HG03439 (cell line): ENCODE measurements around the gene PIR.

Source experiments
- ATAC-seq: cut with Tn5 transposase; IDR thresholded peaks from one replicate; pipeline ENCODE4 v1.9.1; 2021; ENCODE audit warnings: mild to moderate bottlenecking, moderate library complexity; ENCODE audit not compliant: unreplicated experiment

PIR gene

DNA sequence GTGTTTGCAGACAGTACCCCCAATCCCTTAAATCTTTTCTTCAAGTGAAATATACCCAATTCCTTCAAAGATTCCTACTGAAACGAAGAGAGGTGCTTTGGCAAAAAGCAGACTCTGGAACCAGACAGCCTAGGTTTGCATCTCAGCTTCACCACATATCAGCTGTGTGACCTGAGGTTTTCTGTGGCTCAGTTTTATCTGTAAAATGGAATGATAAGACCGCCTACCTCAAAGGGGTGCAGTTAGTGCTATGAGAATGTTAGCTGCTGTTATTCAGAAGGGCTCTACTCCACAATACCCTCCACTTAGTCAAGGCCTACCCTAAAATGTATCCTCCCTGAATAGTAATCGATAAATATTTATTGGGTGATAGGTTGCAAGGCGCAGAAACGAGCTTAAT, 664 bp downstream of the PIR start:
- no peak for ATAC-seq

DNA sequence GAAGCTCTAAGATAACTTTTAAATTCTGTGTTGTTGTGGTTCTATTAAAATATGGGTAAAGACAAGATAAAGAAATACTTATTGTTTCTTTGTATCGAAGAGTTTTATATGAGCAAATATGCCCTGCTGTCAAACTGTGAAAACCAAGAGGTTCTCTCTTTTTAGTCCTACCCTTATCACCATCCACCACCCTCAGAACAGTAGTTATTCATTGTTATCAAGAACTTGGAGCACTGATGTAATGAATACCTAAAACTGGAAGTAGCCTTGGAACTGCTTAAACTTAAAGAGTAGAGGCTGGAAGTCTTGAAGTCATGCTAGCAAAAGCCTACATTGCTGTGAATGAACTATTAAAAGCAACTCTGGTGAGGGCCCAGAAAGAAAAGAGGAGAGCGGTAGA, 9.2 kb downstream of the PIR start:
- no peak for ATAC-seq

DNA sequence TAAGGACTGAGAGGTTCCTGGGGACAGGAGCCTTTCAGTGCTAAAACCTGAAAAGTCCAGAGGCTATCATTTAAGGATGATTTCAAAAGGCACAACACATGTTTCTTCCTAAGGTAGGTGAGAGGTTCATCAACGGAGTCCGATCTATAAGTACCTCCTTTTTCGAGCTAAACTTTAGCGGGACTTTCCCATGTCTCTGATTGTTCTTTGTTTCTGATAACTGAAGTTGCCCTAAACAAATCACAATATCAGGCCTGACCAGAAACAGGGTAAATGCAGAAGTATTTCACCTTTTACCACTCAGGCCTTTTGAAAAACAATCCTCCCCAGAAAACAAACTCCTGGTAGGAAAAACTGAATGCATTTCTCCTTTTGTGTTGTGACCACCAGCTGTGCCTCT, 17.6 kb downstream of the PIR start:
- no peak for ATAC-seq

DNA sequence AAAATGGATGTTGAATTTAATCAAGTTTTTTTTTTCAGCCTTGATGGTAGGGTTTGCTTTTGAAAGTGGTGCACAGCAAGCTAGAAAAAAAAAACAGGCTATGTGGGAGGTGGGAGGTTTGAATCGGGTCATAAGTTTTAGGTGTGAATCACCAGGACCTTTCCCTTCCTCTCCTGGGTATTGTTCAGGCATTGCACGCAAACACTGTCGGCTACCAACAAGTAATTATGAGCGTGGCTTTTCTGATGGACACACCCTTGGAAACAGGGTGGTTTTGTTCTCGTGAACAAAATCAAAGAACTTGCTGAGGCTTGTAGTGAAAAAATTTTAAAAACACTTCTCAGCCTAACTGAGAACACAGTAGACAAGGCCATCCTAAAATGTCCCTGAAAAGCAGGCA, 18.1 kb downstream of the PIR start:
- ATAC-seq: no peak

DNA sequence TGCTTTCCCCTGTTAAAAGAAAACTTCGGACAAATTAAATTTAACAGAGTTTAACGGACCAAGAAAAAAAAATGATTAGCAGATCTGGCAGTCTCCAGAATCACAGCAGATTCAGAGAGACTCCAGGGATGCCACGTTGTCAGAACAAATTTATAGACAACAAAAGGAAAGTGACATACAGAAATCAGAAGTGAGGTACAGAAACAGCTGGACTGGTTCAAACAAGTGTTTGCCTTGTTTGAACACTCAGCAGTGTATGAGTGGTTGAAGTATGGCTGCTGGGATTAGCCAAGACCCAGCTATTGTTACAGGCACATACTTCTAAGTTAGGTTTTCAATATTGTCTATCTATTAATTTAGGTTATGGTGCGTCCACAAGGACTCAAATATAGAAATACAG, 19.1 kb downstream of the PIR start:
- ATAC-seq: no peak

DNA sequence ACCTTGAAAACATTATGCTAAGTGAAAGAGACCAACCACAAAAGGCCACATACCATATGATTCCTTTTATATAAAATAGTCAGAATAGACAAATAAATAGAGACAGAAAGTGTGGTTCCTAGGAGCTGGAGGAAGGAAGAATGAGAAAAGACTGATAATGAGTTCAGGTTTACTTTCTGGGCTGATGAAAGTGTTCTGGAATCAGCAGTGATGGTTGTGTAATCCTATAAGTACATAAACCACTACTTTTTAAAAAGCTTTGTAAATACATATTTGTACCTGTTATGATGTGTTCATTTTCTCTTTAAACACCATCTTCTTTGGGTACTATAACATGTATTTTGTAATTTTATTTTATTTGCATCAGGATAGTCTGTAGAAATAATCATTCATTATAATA, 20.6 kb downstream of the PIR start:
- no peak for ATAC-seq

DNA sequence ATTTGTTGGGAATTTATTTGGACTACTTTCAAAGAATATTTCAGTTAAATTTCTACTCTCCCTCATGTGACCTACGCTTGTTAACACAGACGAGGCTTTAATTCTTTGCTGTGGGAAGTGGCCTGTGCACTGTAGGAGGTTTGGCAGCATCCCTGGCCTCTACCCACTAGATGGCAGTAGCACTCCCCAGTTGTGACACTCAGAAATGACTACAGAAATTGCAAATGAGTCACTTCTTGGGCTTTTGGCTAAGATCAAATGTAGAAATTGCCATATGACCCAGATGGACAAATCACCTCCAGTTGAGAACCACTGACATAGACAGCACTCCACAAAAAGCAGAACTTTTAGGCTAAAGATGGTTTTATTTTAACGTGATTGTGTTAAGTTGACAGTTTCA, 22.1 kb downstream of the PIR start:
- peak; percentile 63 for ATAC-seq

DNA sequence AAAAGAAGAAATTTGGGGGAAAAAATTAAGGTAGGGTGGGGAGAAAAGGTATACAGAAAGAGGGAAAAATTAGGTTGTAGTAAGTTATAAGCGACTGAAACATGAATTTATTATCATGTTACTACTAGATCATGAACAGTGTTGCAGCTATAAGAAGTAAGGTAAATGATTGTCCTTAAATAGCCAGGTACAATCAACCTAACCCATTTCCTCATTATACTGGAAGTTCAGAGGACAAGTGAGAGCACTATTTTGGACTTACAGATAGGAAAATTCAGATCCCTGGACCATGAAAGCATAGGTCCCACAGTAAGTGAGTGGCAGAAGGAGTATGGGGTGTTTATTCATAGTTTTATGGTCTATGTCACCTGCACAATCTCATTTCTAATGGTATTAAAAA, 23.5 kb downstream of the PIR start:
- ATAC-seq: no peak

DNA sequence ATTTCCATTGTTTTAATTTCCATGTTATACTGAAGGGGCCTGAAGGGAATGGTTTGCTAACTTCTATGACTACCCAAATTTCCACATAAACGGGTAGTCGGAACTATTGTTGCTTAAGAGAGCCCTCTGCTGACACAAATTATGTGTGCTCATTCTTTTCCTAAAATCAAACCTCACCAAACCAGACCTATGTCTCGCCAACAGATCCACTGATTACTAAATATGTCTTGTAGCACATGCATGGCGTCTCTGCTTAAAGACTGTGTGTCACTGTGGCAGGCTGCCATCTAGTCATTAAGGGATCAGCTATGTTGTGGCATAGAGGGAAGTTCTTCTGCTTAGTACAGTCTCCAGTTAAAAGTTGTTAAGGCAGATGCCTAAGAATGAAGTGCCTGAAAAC, 25.1 kb downstream of the PIR start:
- ATAC-seq: no peak

DNA sequence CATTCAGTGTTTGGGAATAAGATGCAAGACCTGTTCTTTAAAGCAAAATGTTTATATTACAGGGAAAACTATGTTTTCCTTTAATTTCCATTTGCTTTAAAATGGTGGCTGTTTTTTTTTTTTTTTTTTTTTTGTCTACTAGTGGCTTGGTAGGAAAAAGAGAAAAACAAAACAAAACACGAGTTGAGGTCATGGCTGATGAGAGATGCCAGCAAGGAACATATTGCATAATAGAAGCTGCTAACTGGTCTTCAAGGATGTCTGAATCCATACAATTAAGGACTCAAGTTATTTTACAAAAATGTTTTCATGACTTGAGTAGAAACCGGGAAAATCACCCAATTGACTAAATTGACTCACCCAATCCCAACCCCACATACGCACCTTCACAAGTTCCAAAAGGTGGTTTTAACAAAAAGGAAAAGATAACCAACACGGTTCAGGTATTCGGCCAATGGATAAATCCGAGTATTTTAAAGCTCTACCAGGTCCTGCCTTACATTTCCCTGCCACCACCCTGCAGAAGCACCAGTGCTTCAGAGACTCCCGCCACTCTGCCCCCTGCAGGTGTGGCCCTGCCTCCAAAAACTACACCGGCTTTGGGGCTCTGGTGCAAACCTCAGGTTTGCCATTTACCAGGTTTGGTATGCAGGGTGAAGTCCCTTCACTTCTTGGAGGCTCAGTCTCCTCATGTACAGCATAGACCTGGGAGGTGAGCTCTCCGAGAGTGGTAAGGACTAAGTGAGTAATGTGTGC, 27.1 kb downstream of the PIR start:
- no peak for ATAC-seq

DNA sequence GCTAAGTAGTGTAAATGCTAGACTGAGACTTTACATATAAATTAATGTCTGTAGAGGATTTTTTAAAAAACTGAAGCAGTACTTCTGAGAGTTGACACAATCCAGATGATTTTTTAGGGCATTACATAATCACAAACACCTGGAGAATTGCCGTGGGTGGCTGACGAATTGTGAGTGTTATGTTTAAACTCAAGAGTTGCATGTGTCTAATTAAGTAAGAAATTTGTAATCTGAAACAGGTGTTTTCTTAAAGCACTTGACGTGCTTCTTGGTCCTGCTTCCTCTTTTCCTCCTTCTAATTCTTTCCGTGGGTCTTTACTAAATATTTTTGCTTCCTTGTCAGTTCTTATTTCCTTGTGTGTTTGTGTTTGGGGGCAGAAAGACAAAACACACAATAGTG, 27.8 kb downstream of the PIR start:
- ATAC-seq: peak; percentile 88

DNA sequence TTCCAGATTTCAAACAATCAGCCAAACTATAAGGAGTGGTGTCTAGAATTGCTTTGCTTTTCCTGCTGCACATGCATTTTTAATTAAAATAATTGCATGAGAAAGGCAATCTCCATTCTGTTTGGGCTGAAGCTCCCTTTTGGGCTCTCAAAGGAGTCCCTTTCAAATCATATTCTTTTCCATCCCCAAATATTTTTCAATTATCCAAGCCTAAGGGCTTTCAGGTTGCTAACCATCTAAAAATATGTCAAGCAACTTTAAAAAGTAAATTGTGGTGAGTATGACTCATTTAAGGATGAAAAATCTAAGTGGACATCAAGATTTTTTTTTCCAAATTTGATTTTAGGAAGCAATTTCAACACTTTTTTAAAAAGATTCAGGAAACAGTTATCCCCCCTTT, 28.4 kb downstream of the PIR start:
- no peak for ATAC-seq

DNA sequence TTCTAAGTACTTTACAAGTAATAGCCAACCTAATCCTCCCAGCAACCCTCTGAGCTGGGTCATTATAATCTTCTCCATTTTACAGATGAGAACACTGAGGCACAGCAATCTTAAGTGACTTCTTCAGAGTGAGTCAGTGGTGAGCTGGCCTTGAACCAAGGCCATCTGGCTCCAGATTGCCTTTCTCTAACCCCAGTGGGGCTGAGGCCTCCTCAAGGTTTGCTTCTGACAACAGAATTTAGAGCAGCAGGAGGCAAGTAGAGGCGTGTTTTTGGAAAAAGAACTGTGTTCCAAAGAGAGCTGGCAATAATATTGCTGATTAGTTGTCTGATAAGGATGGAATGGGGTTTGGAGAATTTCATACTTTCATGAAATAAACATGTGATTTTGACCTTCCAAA, 41.2 kb downstream of the PIR start:
- no peak for ATAC-seq

DNA sequence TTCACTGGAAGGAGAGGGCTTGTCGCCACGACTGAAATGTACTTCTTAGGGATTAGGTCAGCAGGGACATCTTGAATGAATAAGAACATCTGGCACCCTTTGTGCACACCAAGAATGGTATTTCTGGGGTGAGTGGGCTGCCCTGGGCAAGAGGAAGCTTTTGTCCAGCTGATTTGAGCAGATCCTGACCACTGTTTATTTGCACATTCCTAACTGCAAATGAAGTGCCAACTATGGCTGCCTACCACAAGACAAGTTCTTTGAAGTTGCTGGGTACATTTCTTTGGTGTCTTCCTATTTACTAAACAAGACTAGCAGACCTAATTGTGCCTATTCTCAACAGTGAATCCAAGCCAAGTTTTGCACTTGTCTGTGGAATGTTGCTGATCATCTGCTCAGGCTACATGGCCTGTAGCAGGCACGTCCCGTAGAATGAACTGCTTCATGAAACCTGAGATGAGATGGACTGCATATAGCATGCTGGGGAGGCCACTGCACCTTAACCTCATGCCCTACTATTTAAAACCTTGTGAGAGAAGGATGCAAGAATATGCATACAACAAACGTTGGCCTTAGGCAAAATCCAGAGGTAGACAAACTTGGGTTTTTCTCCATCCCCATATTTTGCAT, 45.0 kb downstream of the PIR start:
- no peak for ATAC-seq

DNA sequence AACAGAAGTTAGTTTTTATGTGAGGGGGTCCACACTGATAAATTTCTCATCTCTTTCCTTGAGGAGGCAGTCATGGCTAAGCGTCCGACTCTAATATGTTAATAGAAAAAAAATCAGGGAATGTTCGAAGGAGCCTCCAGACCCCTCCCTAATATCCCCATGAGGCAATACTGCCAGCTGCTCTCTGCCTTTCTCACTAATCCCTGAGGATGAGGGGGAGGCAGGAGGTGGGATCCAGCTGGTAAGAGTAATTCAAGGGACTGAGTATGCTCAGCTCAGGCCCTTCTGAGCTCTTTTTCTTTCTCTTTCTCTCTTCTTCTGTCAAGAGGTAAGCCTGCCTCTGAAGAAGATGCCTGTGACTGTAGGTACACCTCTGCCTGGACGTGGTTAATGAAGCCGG, 51.7 kb downstream of the PIR start:
- no peak for ATAC-seq

DNA sequence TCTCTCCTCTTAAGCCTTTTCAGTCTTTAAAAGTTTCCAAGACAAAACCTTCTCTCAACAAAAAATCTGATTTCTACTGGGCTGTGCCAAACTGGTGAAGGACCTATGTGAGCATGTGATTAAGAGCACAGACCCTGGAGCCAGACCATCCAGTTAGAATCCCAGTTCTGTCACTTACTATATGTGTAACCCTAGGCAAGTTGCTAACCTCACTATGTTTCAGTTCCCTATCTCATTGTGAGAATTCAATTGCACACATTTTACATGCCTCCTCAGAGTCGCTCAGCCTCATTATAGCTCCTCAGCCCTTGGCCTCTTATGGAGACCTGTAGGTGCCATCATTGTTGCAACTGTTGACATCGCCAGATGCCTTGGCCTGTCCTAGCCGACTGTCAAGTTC, 54.8 kb downstream of the PIR start:
- ATAC-seq: peak; percentile 54

DNA sequence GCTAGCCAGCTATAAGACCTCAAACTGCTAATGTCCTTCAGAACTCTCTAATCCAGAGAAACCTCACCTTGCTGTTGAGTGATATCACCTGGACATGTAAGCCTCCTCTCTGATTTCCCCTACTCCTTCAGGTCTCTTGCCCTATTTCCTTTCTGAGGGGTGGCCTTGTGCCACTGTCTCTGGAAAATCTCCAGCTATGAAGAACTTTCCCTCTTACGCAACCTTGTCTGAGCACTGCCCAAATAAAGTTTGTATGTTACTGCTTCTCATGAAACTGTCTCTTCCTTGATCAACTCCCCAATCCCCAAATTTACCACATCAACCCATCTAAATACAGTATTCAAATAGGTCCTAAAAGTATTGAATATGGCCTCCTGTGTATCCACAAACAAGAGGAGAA, 55.4 kb downstream of the PIR start:
- no peak for ATAC-seq

DNA sequence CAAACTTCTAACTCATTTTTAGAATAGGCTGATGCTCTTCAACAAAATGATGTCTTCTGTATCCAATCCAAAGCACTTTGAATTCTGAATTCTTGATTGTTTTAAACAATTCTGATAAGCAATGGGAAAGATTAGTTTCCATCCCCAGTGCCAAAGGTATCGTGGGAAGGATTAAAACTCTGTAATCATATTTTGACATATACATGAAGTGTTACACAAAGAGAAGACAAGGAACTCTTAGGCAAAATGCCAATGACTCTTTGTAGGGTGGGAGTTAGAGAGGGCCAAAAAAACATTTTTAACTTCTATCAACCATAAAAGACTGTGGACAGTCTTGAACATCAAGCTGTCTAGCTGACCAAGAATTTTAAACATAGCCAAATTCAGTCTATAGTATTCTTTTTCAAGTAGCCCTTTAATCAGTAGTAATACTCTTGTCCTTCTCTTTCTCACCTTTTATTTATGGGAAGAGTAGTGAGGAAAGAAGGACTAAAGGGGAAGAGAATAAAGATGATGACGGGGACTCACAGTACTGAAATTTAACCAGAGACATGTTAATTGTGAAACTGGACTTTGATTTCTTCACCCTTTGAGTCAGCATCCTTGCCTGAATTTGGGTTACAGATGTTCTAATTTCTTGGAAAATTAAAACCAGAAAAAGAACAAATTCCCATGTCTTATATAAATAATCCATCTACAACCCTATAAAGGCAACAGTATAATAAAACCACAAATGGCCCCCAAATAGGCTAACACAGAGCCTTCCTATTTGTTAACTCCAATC, 57.1 kb downstream of the PIR start:
- no peak for ATAC-seq

DNA sequence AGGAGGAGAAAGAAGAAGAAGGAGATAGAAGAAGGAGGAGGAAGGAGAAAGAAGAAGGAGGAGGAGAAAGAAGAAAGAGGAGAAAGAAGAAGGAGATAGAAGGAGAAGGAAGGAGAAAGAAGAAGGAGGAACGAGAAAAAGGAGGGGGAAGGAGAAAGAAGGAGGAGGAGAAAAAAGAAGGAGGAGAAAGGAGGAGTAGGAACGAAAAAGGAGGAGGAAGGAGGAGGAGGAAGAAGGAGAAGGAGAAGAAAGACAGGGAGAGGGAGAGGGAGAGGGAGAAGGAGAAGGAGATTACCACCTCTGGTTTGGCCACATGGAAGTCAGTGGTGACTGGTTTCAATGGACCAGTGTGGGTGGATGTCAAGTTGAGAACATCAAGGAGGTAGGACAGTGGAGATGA, 58.9 kb downstream of the PIR start:
- ATAC-seq: no peak

DNA sequence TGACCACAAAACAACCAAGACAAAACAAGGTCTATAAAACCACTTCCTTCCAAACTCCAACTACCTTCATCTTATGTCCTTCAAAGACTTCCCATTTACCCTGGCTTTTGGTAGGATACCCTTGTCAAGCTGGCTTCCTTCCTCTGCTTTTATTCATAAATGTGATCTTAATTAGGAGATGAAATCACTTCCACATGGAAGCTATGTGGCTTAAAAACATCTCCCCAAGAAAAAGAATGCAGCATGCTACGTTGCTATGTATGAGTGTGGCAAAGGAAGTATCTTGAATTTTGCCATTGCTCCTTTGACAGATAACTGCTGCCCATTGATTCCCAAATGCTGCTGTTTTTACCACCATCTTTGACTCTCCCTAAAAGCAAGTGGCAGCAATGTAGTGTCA, 62.5 kb downstream of the PIR start:
- no peak for ATAC-seq

DNA sequence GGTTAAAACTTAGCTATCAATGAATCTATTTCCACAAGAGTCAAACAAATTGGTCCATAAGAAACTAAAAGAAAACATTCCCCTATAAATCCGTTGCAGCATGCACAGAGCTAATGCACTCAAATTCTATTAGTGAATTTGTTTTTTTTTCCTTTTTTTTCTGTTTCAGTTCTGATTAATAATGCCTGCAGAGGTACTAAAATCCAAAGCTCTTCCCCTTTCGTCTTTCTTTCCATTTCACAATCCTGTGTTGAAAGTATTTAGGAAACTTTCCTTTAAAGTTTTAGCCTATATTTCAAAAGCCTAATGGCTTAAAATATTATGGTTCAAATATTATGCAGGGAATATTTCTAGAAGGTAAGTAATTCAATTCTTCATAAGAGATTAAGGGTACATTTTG, 63.1 kb downstream of the PIR start:
- no peak for ATAC-seq

DNA sequence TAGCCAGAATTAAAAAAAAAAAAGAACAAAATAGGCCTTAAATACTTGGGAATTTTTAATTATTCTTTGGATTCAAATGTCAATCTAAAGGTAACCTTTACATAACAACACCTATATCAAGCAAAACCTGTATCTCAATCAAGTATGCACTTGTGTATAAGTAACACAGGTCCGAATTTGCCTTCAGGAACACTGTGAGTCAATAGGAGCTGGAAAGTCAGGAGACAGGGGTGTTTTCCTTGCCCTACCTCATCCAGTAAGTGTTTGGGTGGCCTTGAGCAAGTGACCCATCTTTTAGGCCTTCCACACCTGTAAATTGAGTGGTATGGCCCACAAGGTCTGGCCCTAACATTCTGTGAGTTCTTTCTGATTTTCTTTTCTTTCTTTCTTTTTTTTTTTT, 68.1 kb downstream of the PIR start:
- no peak for ATAC-seq
